Astrocyte (in vitro differentiated cells and primary cell): ENCODE results near the gene ELMO1.

Source experiments
- EZH2 ChIP-seq: IDR thresholded peaks from 2 replicates; pipeline ENCODE4 v1.6.1; 2012; ENCODE audit warnings: mild to moderate bottlenecking, low read length, inconsistent platforms; ENCODE audit not compliant: insufficient read depth
- TF ChIP-seq, protein P1 (sequence below): IDR thresholded peaks from 2 replicates; pipeline ENCODE4 v1.5.1; 2011; ENCODE audit warnings: low read depth, mild to moderate bottlenecking, inconsistent platforms, low read length, moderate library complexity; ENCODE audit not compliant: insufficient read depth

- TF ChIP-seq, protein P1, sequence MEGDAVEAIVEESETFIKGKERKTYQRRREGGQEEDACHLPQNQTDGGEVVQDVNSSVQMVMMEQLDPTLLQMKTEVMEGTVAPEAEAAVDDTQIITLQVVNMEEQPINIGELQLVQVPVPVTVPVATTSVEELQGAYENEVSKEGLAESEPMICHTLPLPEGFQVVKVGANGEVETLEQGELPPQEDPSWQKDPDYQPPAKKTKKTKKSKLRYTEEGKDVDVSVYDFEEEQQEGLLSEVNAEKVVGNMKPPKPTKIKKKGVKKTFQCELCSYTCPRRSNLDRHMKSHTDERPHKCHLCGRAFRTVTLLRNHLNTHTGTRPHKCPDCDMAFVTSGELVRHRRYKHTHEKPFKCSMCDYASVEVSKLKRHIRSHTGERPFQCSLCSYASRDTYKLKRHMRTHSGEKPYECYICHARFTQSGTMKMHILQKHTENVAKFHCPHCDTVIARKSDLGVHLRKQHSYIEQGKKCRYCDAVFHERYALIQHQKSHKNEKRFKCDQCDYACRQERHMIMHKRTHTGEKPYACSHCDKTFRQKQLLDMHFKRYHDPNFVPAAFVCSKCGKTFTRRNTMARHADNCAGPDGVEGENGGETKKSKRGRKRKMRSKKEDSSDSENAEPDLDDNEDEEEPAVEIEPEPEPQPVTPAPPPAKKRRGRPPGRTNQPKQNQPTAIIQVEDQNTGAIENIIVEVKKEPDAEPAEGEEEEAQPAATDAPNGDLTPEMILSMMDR = no peak
- no peak for TF ChIP-seq EZH2
Measured at GRCh38 chr7:36865019-36865418, 583.6 kb downstream of the ELMO1 start.
